IPS-11a (cell line): ENCODE results near the gene MX1.

Source experiments
- H3K4me3 ChIP-seq: one replicate; pipeline ENCODE4 v1.5.1; 2013; ENCODE audit warnings: low read depth, low read length, control low read depth

Gene MX1

DNA sequence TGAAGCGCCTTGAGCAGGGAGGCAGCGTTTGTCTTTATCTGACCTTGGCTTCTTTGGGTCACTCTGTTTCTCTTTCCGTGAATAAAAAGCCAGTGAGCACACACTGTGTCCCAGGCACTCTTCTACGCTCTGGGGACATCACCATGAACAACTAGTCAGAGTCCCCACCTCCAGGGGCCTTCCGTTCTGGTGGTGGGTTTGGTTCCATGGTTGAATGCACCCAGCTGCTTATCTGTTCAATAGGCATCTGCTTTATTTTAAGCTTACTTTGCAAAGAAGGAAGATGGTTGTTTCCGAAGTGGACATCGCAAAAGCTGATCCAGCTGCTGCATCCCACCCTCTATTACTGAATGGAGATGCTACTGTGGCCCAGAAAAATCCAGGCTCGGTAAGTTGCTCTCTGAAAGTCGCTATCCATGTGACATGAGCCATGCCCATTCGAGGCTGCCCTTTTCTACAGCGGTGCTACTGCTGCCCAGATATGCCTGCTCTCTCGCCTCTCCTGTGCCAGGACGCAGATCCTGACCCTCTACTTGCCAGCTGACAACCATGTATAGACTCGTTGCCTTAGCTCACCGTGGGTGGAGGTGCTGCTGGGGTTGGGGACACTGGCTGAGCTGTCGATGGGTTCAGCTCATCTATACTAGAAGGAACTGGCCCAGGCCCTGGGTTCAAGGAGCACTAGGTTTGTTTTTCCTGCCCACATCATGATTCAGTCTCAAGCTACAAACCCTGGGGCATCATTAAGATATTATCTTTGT is 5.9 kb downstream of the MX1 start:
- no peak overlapping the region for H3K4me3 ChIP-seq

- H3K4me3 ChIP-seq, result no peak overlapping the region
Measured at GRCh38 chr21:41432562-41433460, 6.8 kb downstream of the MX1 start.

GRCh38 chr21:41433566-41433965 is 7.5 kb downstream of the MX1 start:
- no peak overlapping the region for H3K4me3 ChIP-seq

DNA sequence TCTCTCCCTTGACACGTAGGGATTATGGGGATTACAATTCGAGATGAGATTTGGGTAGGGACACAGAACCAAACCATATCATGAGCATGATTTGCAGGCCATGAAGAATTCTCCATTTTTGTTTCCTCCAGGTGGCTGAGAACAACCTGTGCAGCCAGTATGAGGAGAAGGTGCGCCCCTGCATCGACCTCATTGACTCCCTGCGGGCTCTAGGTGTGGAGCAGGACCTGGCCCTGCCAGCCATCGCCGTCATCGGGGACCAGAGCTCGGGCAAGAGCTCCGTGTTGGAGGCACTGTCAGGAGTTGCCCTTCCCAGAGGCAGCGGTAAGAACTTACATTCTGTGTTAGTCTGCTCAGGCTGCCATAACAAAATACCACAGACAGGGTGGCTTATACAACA is 9.7 kb downstream of the MX1 start:
- H3K4me3 ChIP-seq, result no peak overlapping the region

- no peak overlapping the region for H3K4me3 ChIP-seq
Measured at GRCh38 chr21:41437729-41438128, 11.7 kb downstream of the MX1 start.

DNA sequence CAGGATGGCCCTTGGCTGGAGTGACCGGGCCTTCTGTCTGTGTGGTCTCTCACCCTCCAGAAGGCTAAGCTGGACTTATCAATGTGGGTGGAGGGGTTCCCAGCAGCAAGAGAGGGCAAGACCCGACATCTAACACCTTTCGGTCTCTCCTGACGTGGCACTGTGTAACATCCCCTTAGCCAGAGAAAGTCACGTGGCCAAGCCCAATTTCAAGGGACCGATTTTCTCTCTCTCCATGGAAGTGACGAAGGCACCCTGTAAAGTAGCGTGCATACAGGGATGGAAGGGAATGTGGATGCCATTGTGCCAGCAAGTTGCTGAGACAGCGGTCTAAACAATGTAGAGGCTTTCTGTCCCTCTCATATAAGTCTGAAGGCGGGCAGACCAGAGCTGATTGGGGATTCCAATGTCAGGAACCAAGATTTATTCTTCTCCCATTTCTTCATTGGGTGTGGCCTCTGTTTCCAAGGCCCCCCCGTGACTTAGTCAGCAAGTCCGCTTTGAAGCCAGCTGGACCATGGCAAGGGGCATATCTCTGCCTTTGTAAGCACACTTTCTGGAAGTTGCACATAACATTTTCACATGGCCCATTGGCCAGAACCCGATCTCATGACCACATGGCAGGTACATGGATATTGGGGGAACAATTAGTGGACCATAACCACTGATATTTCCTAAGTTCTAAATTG is 12.5 kb downstream of the MX1 start:
- no peak overlapping the region for H3K4me3 ChIP-seq

GRCh38 chr21:41439248-41439647 is 13.2 kb downstream of the MX1 start:
- H3K4me3 ChIP-seq, result no peak overlapping the region

DNA sequence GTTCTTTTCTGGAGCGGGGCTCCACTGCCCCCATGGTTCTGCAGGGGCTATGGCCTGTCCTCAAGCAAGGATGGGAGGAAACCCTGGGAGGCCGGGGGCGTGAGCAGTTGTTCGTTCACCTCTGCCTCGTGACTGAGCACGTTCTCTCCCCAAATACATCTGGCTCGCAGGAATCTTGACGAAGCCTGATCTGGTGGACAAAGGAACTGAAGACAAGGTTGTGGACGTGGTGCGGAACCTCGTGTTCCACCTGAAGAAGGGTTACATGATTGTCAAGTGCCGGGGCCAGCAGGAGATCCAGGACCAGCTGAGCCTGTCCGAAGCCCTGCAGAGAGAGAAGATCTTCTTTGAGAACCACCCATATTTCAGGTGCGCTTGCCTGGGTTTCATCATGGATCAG is 15.5 kb downstream of the MX1 start:
- H3K4me3 ChIP-seq, result no peak overlapping the region

DNA sequence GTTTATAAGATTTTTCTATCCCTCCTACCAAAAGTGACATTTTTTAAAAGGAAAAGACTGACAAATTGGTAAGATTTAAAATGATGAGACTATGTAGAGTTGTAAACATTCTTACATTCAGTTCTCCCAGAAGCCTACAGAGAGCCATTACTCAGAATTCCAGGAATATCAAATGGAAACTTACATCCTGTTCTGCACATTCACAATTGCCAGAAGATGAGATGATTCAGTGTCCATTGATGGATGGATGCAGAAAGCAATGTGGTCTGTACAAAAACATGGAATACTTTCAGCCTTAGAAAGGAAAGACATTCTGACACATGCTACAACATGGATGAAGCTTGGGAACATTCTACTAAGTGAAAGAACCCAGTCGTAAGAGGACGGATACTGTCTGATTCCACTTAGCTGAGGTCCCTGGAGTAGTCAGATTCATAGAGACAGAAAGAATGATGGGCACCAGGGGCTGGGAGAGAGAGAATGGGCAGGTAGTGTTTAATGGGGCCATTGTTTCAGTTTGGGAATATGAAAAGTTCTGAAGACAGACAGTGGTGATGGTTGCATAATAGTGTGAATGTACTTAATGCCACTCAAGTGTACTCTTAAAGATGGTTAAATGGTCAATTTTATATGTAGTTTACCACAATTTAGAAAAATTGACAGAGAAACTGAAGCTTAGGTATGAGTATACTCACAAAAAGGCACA is 16.6 kb downstream of the MX1 start:
- H3K4me3 ChIP-seq, result no peak overlapping the region

DNA sequence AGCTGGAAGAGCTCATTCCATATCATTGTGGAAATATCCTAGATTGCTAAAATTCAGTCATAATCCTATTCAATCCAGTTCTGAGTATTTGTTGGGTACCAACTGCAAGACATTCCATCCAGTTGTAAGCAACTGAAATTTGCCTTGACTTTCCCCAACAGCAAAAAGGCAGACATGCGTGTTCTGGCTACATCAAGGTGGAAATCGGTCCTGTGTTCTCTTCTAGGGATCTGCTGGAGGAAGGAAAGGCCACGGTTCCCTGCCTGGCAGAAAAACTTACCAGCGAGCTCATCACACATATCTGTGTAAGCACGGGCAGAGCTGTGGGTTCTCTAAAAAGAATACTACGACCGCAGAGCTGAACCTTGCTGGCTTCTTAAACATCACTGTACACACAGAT is 17.5 kb downstream of the MX1 start:
- no peak overlapping the region for H3K4me3 ChIP-seq

DNA sequence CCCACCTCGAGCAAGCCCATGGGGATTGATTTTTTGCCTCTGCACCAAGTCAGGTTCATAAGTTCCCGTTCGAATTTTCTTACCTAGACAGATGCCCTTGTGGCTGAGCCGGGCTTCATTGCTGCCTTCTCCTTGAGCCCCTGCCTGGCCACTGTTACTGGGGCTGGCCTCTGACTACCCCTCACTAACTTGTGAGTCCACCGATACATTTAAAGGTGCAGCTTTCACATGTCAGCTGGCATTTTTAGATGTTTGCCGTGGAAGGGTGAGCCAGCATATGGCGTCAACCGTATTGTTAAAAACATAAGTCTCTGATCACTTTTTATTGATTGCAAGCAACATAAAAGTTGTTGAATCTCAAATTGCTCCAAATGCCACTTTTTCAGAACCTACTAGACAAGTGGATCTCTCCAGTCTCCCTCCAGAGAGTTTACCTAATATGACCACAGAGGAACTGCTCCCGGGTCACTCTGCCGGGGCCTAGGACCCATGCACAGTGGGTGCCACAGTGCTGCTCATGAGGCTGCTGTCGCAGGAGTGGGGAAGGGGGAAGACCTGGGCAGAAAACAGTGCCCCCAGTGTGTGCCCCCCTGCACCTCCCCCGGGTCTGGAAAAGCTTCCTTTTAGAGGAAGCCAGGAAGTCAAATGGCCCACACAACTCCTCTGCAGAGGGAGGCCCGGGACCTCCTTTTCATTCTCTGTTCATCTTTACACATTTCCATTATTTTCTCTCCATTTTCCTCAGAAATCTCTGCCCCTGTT is 18.8 kb downstream of the MX1 start:
- H3K4me3 ChIP-seq, result no peak overlapping the region

- no peak overlapping the region for H3K4me3 ChIP-seq
Measured at GRCh38 chr21:41445465-41445862, 19.4 kb downstream of the MX1 start.

DNA sequence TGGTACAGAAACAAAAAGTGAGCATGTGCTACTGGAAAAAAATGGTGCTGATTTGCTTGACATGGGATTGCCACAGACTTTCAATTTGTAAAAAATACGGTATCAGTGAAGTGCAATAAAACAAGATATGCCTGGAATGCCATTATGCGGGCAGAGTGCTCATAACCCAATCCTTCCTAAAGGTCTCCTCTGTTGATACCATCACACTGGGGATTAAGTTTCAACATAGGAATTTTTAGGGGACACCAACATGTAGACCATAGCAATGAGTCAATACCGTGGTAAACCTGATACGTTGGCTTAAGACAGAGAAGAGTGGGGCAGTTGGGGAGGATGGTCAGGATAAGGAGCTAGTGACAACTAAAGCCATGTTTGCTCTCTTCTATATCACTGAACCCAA is 20.5 kb downstream of the MX1 start:
- no peak overlapping the region for H3K4me3 ChIP-seq

GRCh38 chr21:41447356-41447755 is 21.3 kb downstream of the MX1 start:
- no peak overlapping the region for H3K4me3 ChIP-seq

DNA sequence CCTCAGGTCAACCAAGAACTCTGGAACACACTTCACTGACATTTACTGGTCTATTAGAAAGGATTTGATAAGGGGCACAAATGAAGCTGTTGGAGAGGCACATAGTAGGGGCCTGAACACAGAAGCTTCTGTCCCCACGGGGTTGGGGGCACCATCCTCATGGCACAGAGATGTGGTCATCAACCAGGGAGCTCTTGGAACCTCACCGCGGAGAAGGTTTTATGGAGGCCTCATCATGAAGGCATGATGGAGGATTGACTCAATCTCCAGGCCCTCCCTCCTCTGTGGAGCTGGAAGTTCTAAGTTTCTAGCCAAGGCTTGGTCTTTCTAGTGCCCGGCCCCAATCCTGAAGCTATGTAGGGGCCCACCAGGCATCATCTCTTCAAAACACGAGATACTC is 23.6 kb downstream of the MX1 start:
- no peak overlapping the region for H3K4me3 ChIP-seq

- no peak overlapping the region for H3K4me3 ChIP-seq
Measured at GRCh38 chr21:41451753-41452676, 26.0 kb downstream of the MX1 start.

- no peak overlapping the region for H3K4me3 ChIP-seq
Measured at GRCh38 chr21:41453198-41453597, 27.2 kb downstream of the MX1 start.

GRCh38 chr21:41453761-41454160 is 27.7 kb downstream of the MX1 start:
- no peak overlapping the region for H3K4me3 ChIP-seq

- no peak overlapping the region for H3K4me3 ChIP-seq
Measured at GRCh38 chr21:41458121-41458520, 32.1 kb downstream of the MX1 start.
